GM19438 (cell line): ENCODE results near the gene FAM8A1.

Experiments used
- ATAC-seq: cut with Tn5 transposase; IDR thresholded peaks from one replicate; pipeline ENCODE4 v1.9.1; 2021; ENCODE audit warnings: low read depth; ENCODE audit not compliant: unreplicated experiment

The FAM8A1 gene

GRCh38 chr6:17653198-17653882, 53.2 kb downstream of the FAM8A1 start:
- no peak for ATAC-seq

GRCh38 chr6:17656092-17656491, 56.0 kb downstream of the FAM8A1 start:
- no peak for ATAC-seq

GRCh38 chr6:17656644-17657043, 56.5 kb downstream of the FAM8A1 start:
- no peak for ATAC-seq
